Neural progenitor cell (in vitro differentiated cells): ENCODE results near the gene PDE1C. TPM values are rescaled to one million over a fixed set of nuclear protein-coding genes. Genes with fewer than 3 reads are reported as not detected.
A peak's percentile ranks its signal among the peaks of the same experiment; 100 is the strongest.

Experiments
- DNase-seq: peaks from one replicate; pipeline ENCODE4 v3.0.0-alpha.2; 2016; ENCODE audit warnings: low spot score
- H2AFZ ChIP-seq: fragments of 200-600 bp; sonication (generic); replicated peaks from 2 replicates; pipeline ENCODE4 v1.6.1; 2016; ENCODE audit warnings: antibody characterized with exemption
- H3F3A ChIP-seq: fragments of 200-600 bp; sonication (generic); 2 replicates; pipeline ENCODE4 v1.6.1; 2016; ENCODE audit warnings: antibody characterized with exemption, low read depth
- H3K27ac ChIP-seq: fragments of 200-600 bp; sonication (generic); 2 replicates; pipeline ENCODE4 v1.5.1; 2016; ENCODE audit warnings: mild to moderate bottlenecking
- H3K27me3 ChIP-seq: fragments of 200-600 bp; sonication (generic); 2 replicates; pipeline ENCODE4 v1.6.1; 2016; ENCODE audit warnings: mild to moderate bottlenecking, moderate library complexity
- H3K36me3 ChIP-seq: fragments of 200-600 bp; sonication (generic); 2 replicates; pipeline ENCODE4 v1.5.1; 2016
- H3K4me1 ChIP-seq: fragments of 200-600 bp; sonication (generic); 2 replicates; pipeline ENCODE4 v1.6.1; 2016; ENCODE audit warnings: mixed run types
- H3K4me2 ChIP-seq: fragments of 200-600 bp; sonication (generic); 2 replicates; pipeline ENCODE4 v1.6.1; 2016
- H3K4me3 ChIP-seq: fragments of 200-600 bp; sonication (generic); 2 replicates; pipeline ENCODE4 v1.5.1; 2016
- H3K79me2 ChIP-seq: fragments of 200-600 bp; sonication (generic); 2 replicates; pipeline ENCODE4 v1.6.1; 2016; ENCODE audit warnings: low read depth
- H3K9ac ChIP-seq: fragments of 200-600 bp; sonication (generic); 2 replicates; pipeline ENCODE4 v1.6.1; 2016
- H3K9me3 ChIP-seq: fragments of 200-600 bp; sonication (generic); 2 replicates; pipeline ENCODE4 v1.5.1; 2016; ENCODE audit warnings: low read depth
- H4K20me1 ChIP-seq: fragments of 200-600 bp; sonication (generic); 2 replicates; pipeline ENCODE4 v1.6.1; 2016; ENCODE audit warnings: low read depth
- H3K27ac Mint-ChIP-seq: 3 replicates; pipeline ENCODE4 v1.8.0; 2021; ENCODE audit warnings: mixed read lengths
- H3K27me3 Mint-ChIP-seq: 2 replicates; pipeline ENCODE4 v1.8.0; 2022; ENCODE audit warnings: low read depth, mild to moderate bottlenecking, inconsistent platforms, moderate library complexity, mixed read lengths; ENCODE audit not compliant: insufficient read depth
- H3K36me3 Mint-ChIP-seq: 3 replicates; pipeline ENCODE4 v1.8.0; 2021; ENCODE audit warnings: mixed read lengths
- H3K4me1 Mint-ChIP-seq: 3 replicates; pipeline ENCODE4 v1.8.0; 2021; ENCODE audit warnings: mixed read lengths
- H3K4me3 Mint-ChIP-seq: 3 replicates; pipeline ENCODE4 v1.8.0; 2021; ENCODE audit warnings: mild to moderate bottlenecking, moderate library complexity, mixed read lengths
- H3K9me3 Mint-ChIP-seq: 3 replicates; pipeline ENCODE4 v1.8.0; 2020; ENCODE audit warnings: mixed read lengths
- EZH2 ChIP-seq: fragments of 200-600 bp; sonication (generic); IDR thresholded peaks from 2 replicates; pipeline ENCODE4 v1.6.1; 2017; ENCODE audit warnings: antibody characterized with exemption, mild to moderate bottlenecking, moderate library complexity
- EZH2phosphoT487 ChIP-seq: fragments of 200-600 bp; sonication (generic); IDR thresholded peaks from 2 replicates; pipeline ENCODE4 v1.6.1; 2017; ENCODE audit warnings: antibody characterized with exemption
- total RNA-seq: library from RNA; depleted of rRNA; stranded (reverse); fragments of >200 nt; gene quantifications from 2 replicates; pipeline ENCODE4 v1.2.3, GENCODE V29; 2015; ENCODE audit warnings: low replicate concordance
- TF ChIP-seq, protein P1 (sequence below): fragments of 200-600 bp; sonication (generic); IDR thresholded peaks from 2 replicates; pipeline ENCODE4 v1.5.1; 2017; ENCODE audit warnings: antibody characterized with exemption, mild to moderate bottlenecking

Gene PDE1C
- total RNA-seq, 1 donor from 2014 or later: 0.54 TPM

DNA sequence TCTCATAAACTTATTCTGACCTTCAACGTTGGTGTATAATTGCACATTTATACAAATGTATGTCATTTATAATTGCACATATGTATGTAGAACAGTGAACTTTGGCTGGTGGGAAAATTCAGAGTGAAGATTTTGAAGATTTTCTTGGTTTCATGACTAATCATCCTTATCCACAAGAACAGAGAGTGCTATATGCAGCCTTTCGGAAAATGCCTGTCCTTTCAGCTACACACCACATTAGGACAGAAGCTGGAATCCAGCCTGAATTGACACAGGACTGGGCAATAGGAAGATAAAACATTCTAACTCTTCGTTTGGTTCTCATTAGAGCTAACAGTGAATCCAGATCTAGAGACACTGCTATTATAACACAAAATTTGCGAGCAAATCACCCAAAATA, 166.2 kb downstream of the PDE1C start:
- TF ChIP-seq, protein P1, sequence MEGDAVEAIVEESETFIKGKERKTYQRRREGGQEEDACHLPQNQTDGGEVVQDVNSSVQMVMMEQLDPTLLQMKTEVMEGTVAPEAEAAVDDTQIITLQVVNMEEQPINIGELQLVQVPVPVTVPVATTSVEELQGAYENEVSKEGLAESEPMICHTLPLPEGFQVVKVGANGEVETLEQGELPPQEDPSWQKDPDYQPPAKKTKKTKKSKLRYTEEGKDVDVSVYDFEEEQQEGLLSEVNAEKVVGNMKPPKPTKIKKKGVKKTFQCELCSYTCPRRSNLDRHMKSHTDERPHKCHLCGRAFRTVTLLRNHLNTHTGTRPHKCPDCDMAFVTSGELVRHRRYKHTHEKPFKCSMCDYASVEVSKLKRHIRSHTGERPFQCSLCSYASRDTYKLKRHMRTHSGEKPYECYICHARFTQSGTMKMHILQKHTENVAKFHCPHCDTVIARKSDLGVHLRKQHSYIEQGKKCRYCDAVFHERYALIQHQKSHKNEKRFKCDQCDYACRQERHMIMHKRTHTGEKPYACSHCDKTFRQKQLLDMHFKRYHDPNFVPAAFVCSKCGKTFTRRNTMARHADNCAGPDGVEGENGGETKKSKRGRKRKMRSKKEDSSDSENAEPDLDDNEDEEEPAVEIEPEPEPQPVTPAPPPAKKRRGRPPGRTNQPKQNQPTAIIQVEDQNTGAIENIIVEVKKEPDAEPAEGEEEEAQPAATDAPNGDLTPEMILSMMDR: no peak
- TF ChIP-seq EZH2phosphoT487 (no peak), EZH2 (no peak)
- no peak overlapping the region for H3K4me3 Mint-ChIP-seq
- Histone ChIP-seq H3K4me3 (no peak overlapping the region), H2AFZ (no peak overlapping the region), H3F3A (no peaks in the 10 kb centered on the region), H3K27ac (no peak overlapping the region), H3K79me2 (no peaks in the 10 kb centered on the region), H3K9me3 (no peaks in the 10 kb centered on the region), H3K4me2 (no peak overlapping the region), H3K36me3 (no peaks in the 10 kb centered on the region), H3K9ac (no peak overlapping the region), H3K27me3 (no peaks in the 10 kb centered on the region), H3K4me1 (no peaks in the 10 kb centered on the region), H4K20me1 (no peaks in the 10 kb centered on the region)
- H3K4me1 Mint-ChIP-seq: no peaks in the 10 kb centered on the region
- H3K9me3 Mint-ChIP-seq: no peaks in the 10 kb centered on the region
- DNase-seq: no peak
- H3K36me3 Mint-ChIP-seq: no peaks in the 10 kb centered on the region
- H3K27me3 Mint-ChIP-seq: no peaks in the 10 kb centered on the region
- no peak overlapping the region for H3K27ac Mint-ChIP-seq

DNA sequence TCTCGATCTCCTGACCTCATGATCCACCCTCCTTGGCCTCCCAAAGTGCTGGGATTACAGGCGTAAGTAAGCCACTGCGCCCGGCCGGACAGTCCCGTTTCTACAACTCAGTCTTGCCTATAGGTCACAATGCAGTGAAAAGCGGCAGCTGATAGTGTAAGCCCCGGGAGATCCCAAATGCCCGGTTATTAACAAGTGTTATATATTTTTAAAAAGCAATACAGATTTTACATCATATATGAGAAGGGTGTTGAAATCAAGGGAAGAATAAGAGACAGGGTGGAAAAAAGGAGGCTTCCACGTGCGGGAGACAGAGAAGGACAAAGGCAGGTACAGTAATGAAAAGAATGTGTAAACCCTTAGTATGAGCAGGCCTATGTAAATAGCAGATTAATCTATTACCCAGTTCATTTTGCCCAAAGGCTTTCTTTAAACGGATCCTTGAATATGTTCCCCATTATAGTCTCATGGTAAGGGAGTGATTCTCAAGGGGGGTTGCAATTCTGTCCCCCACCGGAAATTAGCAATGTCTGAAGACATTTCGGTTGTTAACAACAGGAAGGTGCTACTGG, 170.8 kb downstream of the PDE1C start:
- Mint-ChIP-seq H3K36me3 (no peaks in the 10 kb centered on the region), H3K9me3 (peaks cover 3% of the 10 kb centered on the region), H3K4me1 (peaks cover 18% of the 10 kb centered on the region), H3K27ac (no peak overlapping the region), H3K27me3 (peaks cover 3% of the 10 kb centered on the region), H3K4me3 (no peak overlapping the region)
- no peaks in the 10 kb centered on the region for H3K27me3 ChIP-seq
- H3K4me3 ChIP-seq: no peak overlapping the region
- no peaks in the 10 kb centered on the region for H3K79me2 ChIP-seq
- H3K27ac ChIP-seq: no peak overlapping the region
- DNase-seq: no peak
- no peaks in the 10 kb centered on the region for H3F3A ChIP-seq
- no peak overlapping the region for H2AFZ ChIP-seq
- no peak overlapping the region for H3K4me2 ChIP-seq
- peaks cover 2% of the 10 kb centered on the region for H3K4me1 ChIP-seq
- TF ChIP-seq EZH2phosphoT487: no peak
- no peak for TF ChIP-seq EZH2
- TF ChIP-seq, protein P1: no peak
- H3K9me3 ChIP-seq: no peaks in the 10 kb centered on the region
- no peaks in the 10 kb centered on the region for H4K20me1 ChIP-seq
- H3K36me3 ChIP-seq: no peaks in the 10 kb centered on the region
- no peak overlapping the region for H3K9ac ChIP-seq

GRCh38 chr7:31896925-31897324, 173.3 kb downstream of the PDE1C start:
- H3K9ac ChIP-seq: no peak overlapping the region
- Mint-ChIP-seq H3K36me3 (no peaks in the 10 kb centered on the region), H3K27ac (peak overlapping the region; percentile 50), H3K9me3 (peaks cover 3% of the 10 kb centered on the region), H3K27me3 (peaks cover 3% of the 10 kb centered on the region), H3K4me1 (peaks cover 28% of the 10 kb centered on the region), H3K4me3 (no peak overlapping the region)
- H3K4me3 ChIP-seq: no peak overlapping the region
- no peaks in the 10 kb centered on the region for H3K9me3 ChIP-seq
- no peak overlapping the region for H3K4me2 ChIP-seq
- peaks cover 9% of the 10 kb centered on the region for H3F3A ChIP-seq
- TF ChIP-seq EZH2: no peak
- TF ChIP-seq, protein P1: no peak
- no peak for TF ChIP-seq EZH2phosphoT487
- no peak overlapping the region for H3K27ac ChIP-seq
- peaks cover 20% of the 10 kb centered on the region for H3K4me1 ChIP-seq
- no peaks in the 10 kb centered on the region for H3K27me3 ChIP-seq
- H3K79me2 ChIP-seq: no peaks in the 10 kb centered on the region
- no peaks in the 10 kb centered on the region for H4K20me1 ChIP-seq
- no peak for DNase-seq
- no peak overlapping the region for H2AFZ ChIP-seq
- H3K36me3 ChIP-seq: no peaks in the 10 kb centered on the region
